ENCODE results near the gene KDM2A. TPM values are rescaled to one million over a fixed set of nuclear protein-coding genes. Genes with fewer than 3 reads are reported as not detected.

The KDM2A gene
- total and polyA plus RNA-seq, 2 donors (not counting 1 experiment from before 2014, with no cell fraction given): 132 to 229 TPM

DNA sequence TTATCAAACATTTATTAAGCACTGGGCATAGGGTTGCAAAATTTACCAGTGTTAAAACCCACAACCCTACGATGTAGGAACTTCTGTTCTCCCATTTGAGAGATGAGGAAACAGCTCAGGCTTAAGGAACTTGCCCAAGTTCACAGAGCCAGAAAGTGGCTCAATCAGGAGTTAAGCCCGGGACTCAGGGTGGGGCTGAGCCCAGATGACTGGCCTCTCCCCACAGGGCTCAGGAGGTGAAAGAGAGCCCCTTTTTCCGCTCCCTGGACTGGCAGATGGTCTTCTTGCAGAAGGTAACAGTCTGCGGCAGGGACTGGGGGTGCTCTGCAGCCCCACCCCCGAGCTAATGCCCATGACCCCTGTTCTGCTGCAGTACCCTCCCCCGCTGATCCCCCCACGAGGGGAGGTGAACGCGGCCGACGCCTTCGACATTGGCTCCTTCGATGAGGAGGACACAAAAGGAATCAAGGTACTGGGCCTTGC, 164.5 kb downstream of the KDM2A start:
- H3K9me3 Mint-ChIP-seq (ENCODE audit: insufficient read depth): no peaks in the 10 kb centered on the region
- Histone ChIP-seq H3K27me3 (replicated peaks in 1 of 4; ENCODE audit: control extremely low read depth in 1 of 4, control insufficient read depth in 3 of 4, insufficient read depth in 4 of 4, low read length in 3 of 4) (no peaks in the 10 kb centered on the region), H3K9ac (ENCODE audit: low read length) (no peak overlapping the region), H3K36me3 (replicated peaks in 1 of 2; ENCODE audit: control extremely low read depth in 1 of 2, control insufficient read depth in 1 of 2, extremely low read depth in 1 of 2, insufficient read depth in 2 of 2, low read length in 1 of 2) (peaks cover 0 to 89% of the 10 kb centered on the region in 2 experiments), H3K4me3 (ENCODE audit: control extremely low read depth in 1 of 5, extremely low read depth in 1 of 5, insufficient read depth in 1 of 5, low read depth in 2 of 5, low read length in 4 of 5) (no peak overlapping the region), H3K4me2 (replicated peaks; ENCODE audit: low read depth, low read length, poor library complexity, severe bottlenecking) (no peak overlapping the region), H3K79me2 (ENCODE audit: control insufficient read depth, insufficient read depth, low read length) (peaks cover 71% of the 10 kb centered on the region), H3K4me1 (ENCODE audit: control insufficient read depth in 2 of 2, insufficient read depth in 2 of 2, low read length in 2 of 2) (peaks cover 51 to 58% of the 10 kb centered on the region in 2 donors), H3K9me3 (ENCODE audit: control extremely low read depth in 1 of 3, control insufficient read depth in 2 of 3, insufficient read depth in 1 of 3, low read length in 2 of 3) (no peaks in the 10 kb centered on the region), H4K20me1 (ENCODE audit: control insufficient read depth, insufficient read depth, low read length, poor library complexity, severe bottlenecking) (peaks cover 58% of the 10 kb centered on the region), H3K27ac (ENCODE audit: low read length in 2 of 2) (peak overlapping the region in 1 of 2 donors; percentile 46), H2AFZ (ENCODE audit: insufficient read depth, low read depth, low read length, poor library complexity, severe bottlenecking) (no peak overlapping the region)
- DNase-seq (no peak), ATAC-seq (ENCODE audit: low read depth) (no peak)
- ChIA-PET CTCF (interaction anchor here (0.7 to 2.5 kb wide), 7 partner anchors 9 to 67 kb away, joined by 3 to 8 read pairs (median 5); no protein-coding TSS in a partner anchor), POLR2A (interaction anchor here (0.9 to 6.8 kb wide), 2 partner anchors 10 to 14 kb away, joined by 3 to 43 read pairs; no protein-coding TSS in a partner anchor)
- TF ChIP-seq, protein P1, sequence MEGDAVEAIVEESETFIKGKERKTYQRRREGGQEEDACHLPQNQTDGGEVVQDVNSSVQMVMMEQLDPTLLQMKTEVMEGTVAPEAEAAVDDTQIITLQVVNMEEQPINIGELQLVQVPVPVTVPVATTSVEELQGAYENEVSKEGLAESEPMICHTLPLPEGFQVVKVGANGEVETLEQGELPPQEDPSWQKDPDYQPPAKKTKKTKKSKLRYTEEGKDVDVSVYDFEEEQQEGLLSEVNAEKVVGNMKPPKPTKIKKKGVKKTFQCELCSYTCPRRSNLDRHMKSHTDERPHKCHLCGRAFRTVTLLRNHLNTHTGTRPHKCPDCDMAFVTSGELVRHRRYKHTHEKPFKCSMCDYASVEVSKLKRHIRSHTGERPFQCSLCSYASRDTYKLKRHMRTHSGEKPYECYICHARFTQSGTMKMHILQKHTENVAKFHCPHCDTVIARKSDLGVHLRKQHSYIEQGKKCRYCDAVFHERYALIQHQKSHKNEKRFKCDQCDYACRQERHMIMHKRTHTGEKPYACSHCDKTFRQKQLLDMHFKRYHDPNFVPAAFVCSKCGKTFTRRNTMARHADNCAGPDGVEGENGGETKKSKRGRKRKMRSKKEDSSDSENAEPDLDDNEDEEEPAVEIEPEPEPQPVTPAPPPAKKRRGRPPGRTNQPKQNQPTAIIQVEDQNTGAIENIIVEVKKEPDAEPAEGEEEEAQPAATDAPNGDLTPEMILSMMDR (IDR thresholded peaks at IDR 0.05): no peak
- TF ChIP-seq EZH2 (IDR thresholded peaks at IDR 0.05; ENCODE audit: borderline replicate concordance, insufficient read depth, low read depth, low read length, poor library complexity, severe bottlenecking): no peak
- peak overlapping the region; percentile 65 for H3K27ac Mint-ChIP-seq
- intact Hi-C loops (cut with micrococcal nuclease): no loop called here
- whole genome bisulfite sequencing (ENCODE audit: insufficient coverage): 96% methylated on average over 12 of the region's 13 CpGs
- H3K27me3 Mint-ChIP-seq: no peaks in the 10 kb centered on the region
- peaks cover 45% of the 10 kb centered on the region for H3K4me1 Mint-ChIP-seq
- no peak overlapping the region for H3K4me3 Mint-ChIP-seq

DNA sequence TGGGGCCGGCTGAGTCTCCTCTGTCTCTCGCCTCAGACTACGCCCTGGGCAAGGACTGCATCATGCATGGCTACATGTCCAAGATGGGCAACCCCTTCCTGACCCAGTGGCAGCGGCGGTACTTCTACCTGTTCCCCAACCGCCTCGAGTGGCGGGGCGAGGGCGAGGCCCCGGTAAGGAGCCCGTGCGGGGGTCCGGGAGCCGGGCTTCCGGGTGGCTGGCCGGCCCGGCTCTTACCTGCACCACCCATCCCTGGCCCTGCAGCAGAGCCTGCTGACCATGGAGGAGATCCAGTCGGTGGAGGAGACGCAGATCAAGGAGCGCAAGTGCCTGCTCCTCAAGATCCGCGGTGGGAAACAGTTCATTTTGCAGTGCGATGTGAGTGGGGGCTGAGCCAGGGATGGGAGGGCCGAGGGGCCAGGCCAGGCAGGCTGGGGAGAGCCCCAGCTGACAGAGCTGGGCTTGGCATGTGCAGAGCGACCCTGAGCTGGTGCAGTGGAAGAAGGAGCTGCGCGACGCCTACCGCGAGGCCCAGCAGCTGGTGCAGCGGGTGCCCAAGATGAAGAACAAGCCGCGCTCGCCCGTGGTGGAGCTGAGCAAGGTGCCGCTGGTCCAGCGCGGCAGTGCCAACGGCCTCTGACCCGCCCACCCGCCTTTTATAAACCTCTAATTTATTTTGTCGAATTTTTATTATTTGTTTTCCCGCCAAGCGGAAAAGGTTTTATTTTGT, 165.9 kb downstream of the KDM2A start:
- Histone ChIP-seq H3K27ac (ENCODE audit: low read length in 2 of 2) (peak overlapping the region in 1 of 2 donors; percentile 92), H3K79me2 (ENCODE audit: control insufficient read depth, insufficient read depth, low read length) (peaks cover 62% of the 10 kb centered on the region), H3K27me3 (replicated peaks in 1 of 4; ENCODE audit: control extremely low read depth in 1 of 4, control insufficient read depth in 3 of 4, insufficient read depth in 4 of 4, low read length in 3 of 4) (no peaks in the 10 kb centered on the region), H2AFZ (ENCODE audit: insufficient read depth, low read depth, low read length, poor library complexity, severe bottlenecking) (no peak overlapping the region), H3K9me3 (ENCODE audit: control extremely low read depth in 1 of 3, control insufficient read depth in 2 of 3, insufficient read depth in 1 of 3, low read length in 2 of 3) (no peaks in the 10 kb centered on the region), H4K20me1 (ENCODE audit: control insufficient read depth, insufficient read depth, low read length, poor library complexity, severe bottlenecking) (peaks cover 48% of the 10 kb centered on the region), H3K4me2 (replicated peaks; ENCODE audit: low read depth, low read length, poor library complexity, severe bottlenecking) (no peak overlapping the region), H3K4me3 (ENCODE audit: control extremely low read depth in 1 of 5, extremely low read depth in 1 of 5, insufficient read depth in 1 of 5, low read depth in 2 of 5, low read length in 4 of 5) (no peak overlapping the region), H3K9ac (ENCODE audit: low read length) (no peak overlapping the region), H3K36me3 (replicated peaks in 1 of 2; ENCODE audit: control extremely low read depth in 1 of 2, control insufficient read depth in 1 of 2, extremely low read depth in 1 of 2, insufficient read depth in 2 of 2, low read length in 1 of 2) (peaks cover 0 to 74% of the 10 kb centered on the region in 2 experiments), H3K4me1 (ENCODE audit: control insufficient read depth in 2 of 2, insufficient read depth in 2 of 2, low read length in 2 of 2) (peaks cover 40 to 48% of the 10 kb centered on the region in 2 donors)
- Mint-ChIP-seq H3K4me3 (no peak overlapping the region), H3K9me3 (ENCODE audit: insufficient read depth) (no peaks in the 10 kb centered on the region), H3K4me1 (peaks cover 37% of the 10 kb centered on the region), H3K27me3 (no peaks in the 10 kb centered on the region), H3K27ac (peak overlapping the region; percentile 37)
- ATAC-seq (ENCODE audit: low read depth) (no peak), DNase-seq (no peak)
- ChIA-PET POLR2A (interaction anchor here (6.8 kb wide), 1 partner anchor 15 kb away, joined by 43 read pairs; no protein-coding TSS in a partner anchor), CTCF (interaction anchor here (0.5 to 1.5 kb wide), 3 partner anchors 12 to 180 kb away, joined by 3 to 4 read pairs (median 3); no protein-coding TSS in a partner anchor)
- WGBS (ENCODE audit: insufficient coverage): 90% methylated on average over 38 of the region's 45 CpGs
- TF ChIP-seq, protein P1 (IDR thresholded peaks at IDR 0.05): no peak
- TF ChIP-seq EZH2 (IDR thresholded peaks at IDR 0.05; ENCODE audit: borderline replicate concordance, insufficient read depth, low read depth, low read length, poor library complexity, severe bottlenecking): no peak
- intact Hi-C loops (cut with micrococcal nuclease): loop anchor here (5.0 kb wide), 1 partner anchor 97 kb away; no protein-coding TSS in a partner anchor

All from B cell (primary cell).